SK-N-SH (cell line): ENCODE results near the gene ASZ1.

Source experiments
- CHD2 ChIP-seq: fragments of 150-350 bp; IDR thresholded peaks from 2 replicates; pipeline ENCODE4 v1.6.1; 2018; ENCODE audit warnings: low read length; ENCODE audit not compliant: partially characterized antibody
- CTCF ChIP-seq: fragments of 200-600 bp; sonication (generic); IDR thresholded peaks from 2 replicates; pipeline ENCODE4 v1.6.1; 2017; ENCODE audit warnings: antibody characterized with exemption, mild to moderate bottlenecking, moderate library complexity
- ELF1 ChIP-seq: IDR thresholded peaks from 2 replicates; pipeline ENCODE4 v1.4.0; 2012
- EP300 ChIP-seq, 2 experiments: IDR thresholded peaks; 2 replicates each; pipeline versions ENCODE4 v1.4.0 to v1.6.1; 2012; ENCODE audit warnings: borderline replicate concordance in 1 of 2, low read depth in 1 of 2, low read length in 1 of 2
- POLR2AphosphoS5 ChIP-seq: IDR thresholded peaks from 2 replicates; pipeline ENCODE4 v1.6.1; 2012; ENCODE audit warnings: low read depth, low read length
- SIN3A ChIP-seq: IDR thresholded peaks from 2 replicates; pipeline ENCODE4 v1.6.1; 2012; ENCODE audit warnings: low read depth, mild to moderate bottlenecking, low read length, moderate library complexity, borderline replicate concordance
- TAF1 ChIP-seq: IDR thresholded peaks from 2 replicates; pipeline ENCODE4 v1.6.1; 2012; ENCODE audit warnings: low read depth, mild to moderate bottlenecking, low read length, moderate library complexity, borderline replicate concordance
- YY1 ChIP-seq: IDR thresholded peaks from 2 replicates; pipeline ENCODE4 v1.4.0; 2012; ENCODE audit warnings: low read depth, mild to moderate bottlenecking
- TF ChIP-seq, protein P1 (sequence below): IDR thresholded peaks from 2 replicates; pipeline ENCODE4 v1.4.0; 2012; ENCODE audit warnings: low read depth, borderline replicate concordance
- TF ChIP-seq, protein P2 (sequence below): IDR thresholded peaks from 2 replicates; pipeline ENCODE4 v1.6.1; 2012; ENCODE audit warnings: mild to moderate bottlenecking, low read depth, low read length, moderate library complexity
- TF ChIP-seq, protein P3 (sequence below): fragments of 150-350 bp; IDR thresholded peaks from 2 replicates; pipeline ENCODE4 v1.6.1; 2017; ENCODE audit warnings: antibody characterized with exemption, low read length, low read depth, borderline replicate concordance

DNA sequence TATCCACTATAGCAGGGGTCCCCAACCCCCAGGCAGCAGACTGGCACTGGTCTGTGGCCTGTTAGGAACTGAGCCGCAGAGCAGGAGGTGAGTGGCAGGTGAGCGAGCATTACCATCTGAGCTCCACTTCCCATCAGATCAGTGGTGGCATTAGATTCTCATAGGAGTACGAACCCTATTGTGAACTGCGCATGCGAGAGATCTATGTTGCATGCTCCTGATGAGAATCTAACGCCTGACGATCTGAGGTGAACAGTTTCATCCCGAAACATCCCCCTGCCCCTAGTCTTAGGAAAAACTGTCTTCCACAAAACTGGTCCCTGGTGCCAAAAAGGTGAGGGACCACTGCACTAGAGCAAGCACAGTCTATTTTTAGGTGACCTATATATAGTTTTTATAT is 23.6 kb downstream of the ASZ1 start:
- TF ChIP-seq ELF1 (no peak), CTCF (no peak), POLR2AphosphoS5 (no peak), SIN3A (no peak), CHD2 (no peak), EP300 (IDR thresholded peaks at IDR 0.05; ENCODE audit: borderline replicate concordance in 1 of 2, low read depth in 1 of 2, low read length in 1 of 2) (no peak), TAF1 (no peak), YY1 (no peak)
- TF ChIP-seq, protein P1, sequence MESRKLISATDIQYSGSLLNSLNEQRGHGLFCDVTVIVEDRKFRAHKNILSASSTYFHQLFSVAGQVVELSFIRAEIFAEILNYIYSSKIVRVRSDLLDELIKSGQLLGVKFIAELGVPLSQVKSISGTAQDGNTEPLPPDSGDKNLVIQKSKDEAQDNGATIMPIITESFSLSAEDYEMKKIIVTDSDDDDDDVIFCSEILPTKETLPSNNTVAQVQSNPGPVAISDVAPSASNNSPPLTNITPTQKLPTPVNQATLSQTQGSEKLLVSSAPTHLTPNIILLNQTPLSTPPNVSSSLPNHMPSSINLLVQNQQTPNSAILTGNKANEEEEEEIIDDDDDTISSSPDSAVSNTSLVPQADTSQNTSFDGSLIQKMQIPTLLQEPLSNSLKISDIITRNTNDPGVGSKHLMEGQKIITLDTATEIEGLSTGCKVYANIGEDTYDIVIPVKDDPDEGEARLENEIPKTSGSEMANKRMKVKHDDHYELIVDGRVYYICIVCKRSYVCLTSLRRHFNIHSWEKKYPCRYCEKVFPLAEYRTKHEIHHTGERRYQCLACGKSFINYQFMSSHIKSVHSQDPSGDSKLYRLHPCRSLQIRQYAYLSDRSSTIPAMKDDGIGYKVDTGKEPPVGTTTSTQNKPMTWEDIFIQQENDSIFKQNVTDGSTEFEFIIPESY, result no peak
- TF ChIP-seq, protein P2, sequence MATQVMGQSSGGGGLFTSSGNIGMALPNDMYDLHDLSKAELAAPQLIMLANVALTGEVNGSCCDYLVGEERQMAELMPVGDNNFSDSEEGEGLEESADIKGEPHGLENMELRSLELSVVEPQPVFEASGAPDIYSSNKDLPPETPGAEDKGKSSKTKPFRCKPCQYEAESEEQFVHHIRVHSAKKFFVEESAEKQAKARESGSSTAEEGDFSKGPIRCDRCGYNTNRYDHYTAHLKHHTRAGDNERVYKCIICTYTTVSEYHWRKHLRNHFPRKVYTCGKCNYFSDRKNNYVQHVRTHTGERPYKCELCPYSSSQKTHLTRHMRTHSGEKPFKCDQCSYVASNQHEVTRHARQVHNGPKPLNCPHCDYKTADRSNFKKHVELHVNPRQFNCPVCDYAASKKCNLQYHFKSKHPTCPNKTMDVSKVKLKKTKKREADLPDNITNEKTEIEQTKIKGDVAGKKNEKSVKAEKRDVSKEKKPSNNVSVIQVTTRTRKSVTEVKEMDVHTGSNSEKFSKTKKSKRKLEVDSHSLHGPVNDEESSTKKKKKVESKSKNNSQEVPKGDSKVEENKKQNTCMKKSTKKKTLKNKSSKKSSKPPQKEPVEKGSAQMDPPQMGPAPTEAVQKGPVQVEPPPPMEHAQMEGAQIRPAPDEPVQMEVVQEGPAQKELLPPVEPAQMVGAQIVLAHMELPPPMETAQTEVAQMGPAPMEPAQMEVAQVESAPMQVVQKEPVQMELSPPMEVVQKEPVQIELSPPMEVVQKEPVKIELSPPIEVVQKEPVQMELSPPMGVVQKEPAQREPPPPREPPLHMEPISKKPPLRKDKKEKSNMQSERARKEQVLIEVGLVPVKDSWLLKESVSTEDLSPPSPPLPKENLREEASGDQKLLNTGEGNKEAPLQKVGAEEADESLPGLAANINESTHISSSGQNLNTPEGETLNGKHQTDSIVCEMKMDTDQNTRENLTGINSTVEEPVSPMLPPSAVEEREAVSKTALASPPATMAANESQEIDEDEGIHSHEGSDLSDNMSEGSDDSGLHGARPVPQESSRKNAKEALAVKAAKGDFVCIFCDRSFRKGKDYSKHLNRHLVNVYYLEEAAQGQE, result no peak
- TF ChIP-seq, protein P3, sequence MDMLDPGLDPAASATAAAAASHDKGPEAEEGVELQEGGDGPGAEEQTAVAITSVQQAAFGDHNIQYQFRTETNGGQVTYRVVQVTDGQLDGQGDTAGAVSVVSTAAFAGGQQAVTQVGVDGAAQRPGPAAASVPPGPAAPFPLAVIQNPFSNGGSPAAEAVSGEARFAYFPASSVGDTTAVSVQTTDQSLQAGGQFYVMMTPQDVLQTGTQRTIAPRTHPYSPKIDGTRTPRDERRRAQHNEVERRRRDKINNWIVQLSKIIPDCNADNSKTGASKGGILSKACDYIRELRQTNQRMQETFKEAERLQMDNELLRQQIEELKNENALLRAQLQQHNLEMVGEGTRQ, result no peak
